ENCODE measurements around the gene TLCD1.

The TLCD1 gene

DNA sequence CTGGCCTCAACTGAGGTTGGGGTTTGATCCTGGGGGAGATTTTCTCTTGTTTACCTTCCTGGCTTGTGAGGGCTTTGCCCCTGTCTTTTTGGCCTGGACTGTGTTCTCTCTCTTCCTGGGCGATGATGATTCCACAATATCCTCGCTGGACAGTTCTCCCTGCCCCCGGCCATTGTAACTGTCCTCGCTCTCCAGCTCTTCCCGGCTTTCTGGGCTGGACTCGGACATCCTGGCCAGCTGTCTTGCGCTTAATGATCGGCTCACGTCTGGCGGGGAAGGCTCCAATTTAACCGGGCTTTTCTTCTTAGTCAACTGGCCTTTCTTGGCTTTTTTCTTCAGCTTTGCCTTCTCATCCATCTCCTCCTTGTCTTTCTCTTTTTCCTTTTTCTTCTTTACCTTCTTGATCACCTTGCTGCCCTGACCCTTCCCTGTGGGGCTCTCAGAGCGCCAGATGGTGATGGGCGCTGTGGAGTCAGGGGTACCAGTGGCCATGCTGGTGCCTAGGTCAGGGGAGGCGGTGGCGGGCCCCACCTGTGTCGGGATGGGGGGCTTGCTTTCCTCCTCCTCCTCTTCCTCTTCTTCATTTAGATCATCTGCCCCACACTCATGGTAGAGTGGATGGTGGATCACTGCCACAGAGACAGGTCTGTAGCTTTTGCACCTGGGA lies 22.3 kb downstream of the TLCD1 start:
- no peaks in the 10 kb centered on the region for H3K27me3 ChIP-seq (ENCODE audit: control insufficient read depth in 1 of 2, insufficient read depth in 2 of 2, low read length in 2 of 2)
- H3K36me3 ChIP-seq (ENCODE audit: control insufficient read depth in 1 of 2, insufficient read depth in 2 of 2, low read length in 2 of 2), result peaks cover 49 to 61% of the 10 kb centered on the region in 2 donors
- no peaks in the 10 kb centered on the region for H3K9me3 ChIP-seq (ENCODE audit: control insufficient read depth in 1 of 2, low read length in 2 of 2)
- H3K9ac ChIP-seq (ENCODE audit: low read depth in 1 of 2, low read length in 2 of 2), result no peak overlapping the region
- no peak overlapping the region for H3K4me3 ChIP-seq (ENCODE audit: low read depth in 1 of 2, low read length in 2 of 2)
- peaks cover 27 to 28% of the 10 kb centered on the region in 2 donors for H3K4me1 ChIP-seq (ENCODE audit: control insufficient read depth in 1 of 2, insufficient read depth in 2 of 2, low read length in 2 of 2)
- no peak overlapping the region for H3K27ac ChIP-seq (ENCODE audit: low read depth, low read length)

DNA sequence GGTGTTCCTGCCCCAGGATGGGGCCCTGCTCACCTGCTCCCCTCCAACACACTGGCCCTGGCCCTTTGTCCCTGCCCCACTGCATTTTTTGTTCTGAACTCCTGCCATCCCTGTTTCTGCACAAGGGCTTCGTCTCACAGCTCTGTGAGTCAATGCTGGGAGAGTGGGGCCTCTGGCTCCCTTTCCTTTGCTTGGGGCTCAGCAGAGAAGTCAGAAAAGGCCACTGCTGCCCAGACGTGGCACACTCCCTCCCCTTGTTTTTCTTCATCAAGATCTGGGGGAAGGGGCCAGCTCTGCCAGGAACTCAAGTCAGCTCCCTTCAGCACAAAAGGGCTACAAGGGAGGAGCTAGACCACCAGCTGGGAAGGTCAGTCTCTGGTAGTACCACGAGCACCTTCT lies 23.3 kb downstream of the TLCD1 start:
- peaks cover 56 to 70% of the 10 kb centered on the region in 2 donors for H3K36me3 ChIP-seq (ENCODE audit: control insufficient read depth in 1 of 2, insufficient read depth in 2 of 2, low read length in 2 of 2)
- peaks cover 35% of the 10 kb centered on the region in 2 donors for H3K4me1 ChIP-seq (ENCODE audit: control insufficient read depth in 1 of 2, insufficient read depth in 2 of 2, low read length in 2 of 2)
- no peaks in the 10 kb centered on the region for H3K9me3 ChIP-seq (ENCODE audit: control insufficient read depth in 1 of 2, low read length in 2 of 2)
- no peaks in the 10 kb centered on the region for H3K27me3 ChIP-seq (ENCODE audit: control insufficient read depth in 1 of 2, insufficient read depth in 2 of 2, low read length in 2 of 2)
- H3K27ac ChIP-seq (ENCODE audit: low read depth, low read length), result no peak overlapping the region
- no peak overlapping the region for H3K9ac ChIP-seq (ENCODE audit: low read depth in 1 of 2, low read length in 2 of 2)
- H3K4me3 ChIP-seq (ENCODE audit: low read depth in 1 of 2, low read length in 2 of 2), result no peak overlapping the region

DNA sequence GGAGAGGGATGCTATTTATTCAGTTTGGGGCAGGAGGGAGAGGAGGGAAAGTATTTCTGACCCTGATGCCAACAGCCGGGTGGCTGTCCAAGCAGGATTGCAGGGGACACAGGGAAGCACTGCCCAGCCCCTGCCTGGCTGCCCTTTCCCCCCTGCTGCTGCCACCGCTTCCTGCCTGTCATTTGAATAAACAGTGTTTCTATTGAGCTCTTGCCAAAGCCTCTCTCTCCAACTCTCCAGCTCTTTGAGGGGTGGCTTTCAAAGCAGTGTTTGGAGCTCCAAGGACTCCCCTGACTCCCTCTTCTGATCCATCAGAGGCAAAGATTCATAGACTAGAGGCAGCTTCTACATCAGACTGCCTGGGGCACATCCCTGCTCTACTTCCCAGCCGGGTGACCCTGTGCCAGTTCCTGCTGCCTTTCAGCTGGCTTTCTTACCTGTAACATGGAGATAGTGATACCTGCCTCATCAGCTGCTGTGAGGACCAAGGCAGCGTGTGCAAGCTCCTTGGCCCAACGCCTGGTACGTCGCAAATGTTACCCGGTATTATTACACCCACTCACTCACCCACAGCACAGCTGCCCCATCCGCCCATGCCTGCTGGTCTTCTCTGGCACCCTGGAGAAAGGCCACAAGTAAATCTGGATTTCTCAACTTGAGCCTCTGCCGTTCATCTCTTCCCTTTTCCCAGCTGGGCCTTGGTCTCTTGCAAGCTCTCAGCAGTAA lies 23.8 kb downstream of the TLCD1 start:
- H3K4me1 ChIP-seq (ENCODE audit: control insufficient read depth in 1 of 2, insufficient read depth in 2 of 2, low read length in 2 of 2), result peaks cover 41% of the 10 kb centered on the region in 2 donors

DNA sequence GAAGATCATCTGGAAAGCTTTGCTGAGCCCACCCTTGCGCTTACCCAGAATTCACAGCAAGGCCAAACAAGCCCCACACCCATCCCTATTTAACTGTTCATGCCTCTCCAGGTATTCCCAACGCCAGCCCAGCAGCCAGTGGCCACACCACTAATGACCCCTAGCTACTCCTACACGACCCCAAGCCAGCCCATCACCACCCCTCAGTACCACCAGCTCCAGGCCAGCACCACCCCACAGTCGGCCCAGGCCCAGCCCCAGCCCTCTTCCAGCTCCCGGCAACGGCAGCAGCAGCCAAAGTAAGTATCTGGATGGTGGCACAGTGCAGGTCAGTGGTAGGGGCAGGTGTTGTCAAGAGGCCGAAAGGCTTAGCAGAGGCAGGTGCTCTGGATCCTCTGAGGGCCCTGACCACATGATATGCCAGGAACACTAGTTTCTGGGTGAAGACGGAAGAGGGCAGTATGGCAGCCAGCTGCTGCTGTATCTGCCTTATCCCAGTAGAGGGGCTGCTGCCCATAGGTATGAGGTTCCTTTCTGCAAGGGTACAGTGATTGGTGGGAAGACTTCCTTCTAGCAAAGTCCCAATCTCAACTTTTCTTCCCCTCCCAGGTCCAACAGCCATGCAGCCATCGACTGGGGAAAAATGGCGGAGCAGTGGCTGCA lies 25.1 kb downstream of the TLCD1 start:
- Histone ChIP-seq H3K4me3 (ENCODE audit: low read depth in 1 of 2, low read length in 2 of 2) (no peak overlapping the region), H3K4me1 (ENCODE audit: control insufficient read depth in 1 of 2, insufficient read depth in 2 of 2, low read length in 2 of 2) (peaks cover 35 to 43% of the 10 kb centered on the region in 2 donors), H3K9ac (ENCODE audit: low read depth in 1 of 2, low read length in 2 of 2) (no peak overlapping the region), H3K36me3 (ENCODE audit: control insufficient read depth in 1 of 2, insufficient read depth in 2 of 2, low read length in 2 of 2) (peaks cover 70 to 85% of the 10 kb centered on the region in 2 donors), H3K27ac (ENCODE audit: low read depth, low read length) (no peak overlapping the region), H3K27me3 (ENCODE audit: control insufficient read depth in 1 of 2, insufficient read depth in 2 of 2, low read length in 2 of 2) (no peaks in the 10 kb centered on the region), H3K9me3 (ENCODE audit: control insufficient read depth in 1 of 2, low read length in 2 of 2) (no peaks in the 10 kb centered on the region)

More for the DNA sequence above, 23.8 kb downstream of the TLCD1 start:
- Histone ChIP-seq H3K4me3 (ENCODE audit: low read depth in 1 of 2, low read length in 2 of 2) (no peak overlapping the region), H3K9me3 (ENCODE audit: control insufficient read depth in 1 of 2, low read length in 2 of 2) (no peaks in the 10 kb centered on the region), H3K27me3 (ENCODE audit: control insufficient read depth in 1 of 2, insufficient read depth in 2 of 2, low read length in 2 of 2) (no peaks in the 10 kb centered on the region), H3K36me3 (ENCODE audit: control insufficient read depth in 1 of 2, insufficient read depth in 2 of 2, low read length in 2 of 2) (peaks cover 62 to 74% of the 10 kb centered on the region in 2 donors), H3K9ac (ENCODE audit: low read depth in 1 of 2, low read length in 2 of 2) (no peak overlapping the region), H3K27ac (ENCODE audit: low read depth, low read length) (no peak overlapping the region)

DNA sequence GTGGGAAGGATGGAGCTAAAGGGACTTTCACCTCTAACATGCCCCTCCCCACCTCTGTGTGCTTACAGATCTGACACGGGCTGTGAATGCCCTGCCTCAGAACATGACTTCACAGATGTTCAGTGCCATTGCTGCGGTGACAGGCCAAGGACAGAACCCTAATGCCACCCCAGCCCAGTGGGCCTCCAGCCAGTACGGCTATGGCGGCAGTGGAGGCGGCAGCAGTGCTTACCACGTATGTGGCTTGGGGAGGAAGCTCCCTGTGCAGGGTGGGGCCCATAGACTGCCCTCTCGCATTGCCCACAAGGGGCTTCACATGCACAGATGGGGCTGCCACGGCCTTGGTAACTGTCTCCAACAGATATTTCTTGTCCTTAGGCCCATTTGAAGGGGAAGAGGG lies 25.8 kb downstream of the TLCD1 start:
- no peak overlapping the region for H3K27ac ChIP-seq (ENCODE audit: low read depth, low read length)
- H3K36me3 ChIP-seq (ENCODE audit: control insufficient read depth in 1 of 2, insufficient read depth in 2 of 2, low read length in 2 of 2), result peaks cover 73 to 92% of the 10 kb centered on the region in 2 donors
- H3K9ac ChIP-seq (ENCODE audit: low read depth in 1 of 2, low read length in 2 of 2), result no peak overlapping the region

DNA sequence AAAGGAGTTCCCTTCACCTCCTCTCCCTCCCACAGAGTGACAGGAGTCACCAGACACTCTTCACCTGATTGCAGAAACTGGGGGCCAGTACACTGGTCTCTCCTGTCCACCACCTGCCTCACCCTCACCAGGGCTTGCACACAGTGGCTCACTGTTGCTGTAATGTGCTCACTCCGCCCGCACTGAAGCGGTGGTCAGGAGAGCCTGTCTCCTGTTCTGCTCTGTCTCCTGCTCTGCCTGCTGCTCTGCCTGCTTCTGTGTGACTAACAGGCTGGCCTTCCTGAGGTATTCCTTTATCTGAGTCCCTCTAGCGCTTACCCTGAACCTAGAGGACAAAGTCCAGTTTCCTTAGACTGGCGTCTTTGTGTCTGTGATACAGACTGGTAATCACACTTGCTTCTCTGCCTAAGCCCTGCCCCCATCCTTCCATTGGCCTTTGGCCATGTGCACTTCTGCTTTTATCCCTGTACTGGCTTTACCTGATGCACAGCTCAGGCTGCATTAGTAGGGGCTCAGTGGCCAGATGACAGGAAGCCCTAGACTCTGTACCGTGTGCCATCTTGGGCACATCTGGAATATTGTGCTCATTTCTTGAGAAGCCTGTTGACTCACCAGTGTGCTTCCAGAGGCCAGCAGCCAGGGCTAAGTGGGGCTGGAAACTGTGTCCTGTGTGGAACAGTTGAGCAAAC lies 27.6 kb downstream of the TLCD1 start:
- Histone ChIP-seq H3K27me3 (ENCODE audit: control insufficient read depth in 1 of 2, insufficient read depth in 2 of 2, low read length in 2 of 2) (no peaks in the 10 kb centered on the region), H3K4me3 (ENCODE audit: low read depth in 1 of 2, low read length in 2 of 2) (peak overlapping the region; percentile 4 to 44), H3K4me1 (ENCODE audit: control insufficient read depth in 1 of 2, insufficient read depth in 2 of 2, low read length in 2 of 2) (peaks cover 34 to 41% of the 10 kb centered on the region in 2 donors), H3K27ac (ENCODE audit: low read depth, low read length) (peak overlapping the region; percentile 38), H3K9me3 (ENCODE audit: control insufficient read depth in 1 of 2, low read length in 2 of 2) (no peaks in the 10 kb centered on the region), H3K9ac (ENCODE audit: low read depth in 1 of 2, low read length in 2 of 2) (peak overlapping the region; percentile 28 to 63), H3K36me3 (ENCODE audit: control insufficient read depth in 1 of 2, insufficient read depth in 2 of 2, low read length in 2 of 2) (peaks cover 86 to 97% of the 10 kb centered on the region in 2 donors)

More for the DNA sequence above, 25.8 kb downstream of the TLCD1 start:
- Histone ChIP-seq H3K27me3 (ENCODE audit: control insufficient read depth in 1 of 2, insufficient read depth in 2 of 2, low read length in 2 of 2) (no peaks in the 10 kb centered on the region), H3K4me3 (ENCODE audit: low read depth in 1 of 2, low read length in 2 of 2) (no peak overlapping the region), H3K4me1 (ENCODE audit: control insufficient read depth in 1 of 2, insufficient read depth in 2 of 2, low read length in 2 of 2) (peaks cover 34 to 41% of the 10 kb centered on the region in 2 donors), H3K9me3 (ENCODE audit: control insufficient read depth in 1 of 2, low read length in 2 of 2) (no peaks in the 10 kb centered on the region)

DNA sequence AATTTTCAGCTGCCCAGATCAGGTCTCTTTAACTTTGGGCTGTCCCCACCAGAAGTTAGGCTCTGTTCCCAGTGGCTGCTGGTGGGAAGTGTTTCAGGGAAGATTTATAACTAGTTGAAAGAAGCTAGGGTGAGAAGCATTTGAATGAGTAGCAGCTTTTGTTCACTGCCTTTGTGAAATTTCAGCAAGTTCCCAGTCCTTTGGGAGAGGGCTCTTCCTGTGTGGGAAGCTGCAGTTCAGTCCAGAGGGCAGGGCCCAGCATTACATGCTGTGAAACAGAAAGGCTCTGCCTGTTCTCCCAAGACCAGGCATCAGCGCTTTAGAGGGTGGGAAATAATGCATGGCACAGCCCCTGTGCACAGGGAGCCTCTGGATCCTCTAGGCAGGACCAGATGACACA lies 32.2 kb downstream of the TLCD1 start:
- Histone ChIP-seq H3K9ac (ENCODE audit: low read depth in 1 of 2, low read length in 2 of 2) (no peak overlapping the region), H3K4me1 (ENCODE audit: control insufficient read depth in 1 of 2, insufficient read depth in 2 of 2, low read length in 2 of 2) (peaks cover 15 to 22% of the 10 kb centered on the region in 2 donors), H3K27ac (ENCODE audit: low read depth, low read length) (no peak overlapping the region), H3K9me3 (ENCODE audit: control insufficient read depth in 1 of 2, low read length in 2 of 2) (no peaks in the 10 kb centered on the region), H3K4me3 (ENCODE audit: low read depth in 1 of 2, low read length in 2 of 2) (no peak overlapping the region), H3K36me3 (ENCODE audit: control insufficient read depth in 1 of 2, insufficient read depth in 2 of 2, low read length in 2 of 2) (peaks cover 61 to 87% of the 10 kb centered on the region in 2 donors), H3K27me3 (ENCODE audit: control insufficient read depth in 1 of 2, insufficient read depth in 2 of 2, low read length in 2 of 2) (no peaks in the 10 kb centered on the region)

DNA sequence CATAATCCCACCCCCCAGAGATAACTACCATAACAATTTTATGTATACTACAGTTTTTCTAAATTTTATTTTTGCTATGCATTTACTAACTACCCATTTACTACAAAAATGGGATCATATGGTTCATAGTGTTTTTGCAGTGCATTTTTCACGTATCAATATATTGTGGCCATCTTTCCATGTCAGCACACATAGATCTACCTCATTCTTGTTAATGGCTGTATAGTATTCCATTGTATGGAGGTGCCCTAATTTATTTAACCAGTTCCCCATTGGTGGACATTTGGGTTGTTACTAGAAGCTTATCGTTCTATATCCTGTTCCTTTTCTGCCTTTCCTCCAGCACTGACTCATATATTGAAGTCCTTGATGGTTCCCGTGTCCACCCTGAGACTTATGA lies 37.0 kb downstream of the TLCD1 start:
- Histone ChIP-seq H3K27ac (ENCODE audit: low read depth, low read length) (no peak overlapping the region), H3K4me1 (ENCODE audit: control insufficient read depth in 1 of 2, insufficient read depth in 2 of 2, low read length in 2 of 2) (peaks cover 0 to 6% of the 10 kb centered on the region in 2 donors), H3K9me3 (ENCODE audit: control insufficient read depth in 1 of 2, low read length in 2 of 2) (no peaks in the 10 kb centered on the region), H3K4me3 (ENCODE audit: low read depth in 1 of 2, low read length in 2 of 2) (no peak overlapping the region), H3K9ac (ENCODE audit: low read depth in 1 of 2, low read length in 2 of 2) (no peak overlapping the region), H3K36me3 (ENCODE audit: control insufficient read depth in 1 of 2, insufficient read depth in 2 of 2, low read length in 2 of 2) (peaks cover 70 to 88% of the 10 kb centered on the region in 2 donors), H3K27me3 (ENCODE audit: control insufficient read depth in 1 of 2, insufficient read depth in 2 of 2, low read length in 2 of 2) (no peaks in the 10 kb centered on the region)

DNA sequence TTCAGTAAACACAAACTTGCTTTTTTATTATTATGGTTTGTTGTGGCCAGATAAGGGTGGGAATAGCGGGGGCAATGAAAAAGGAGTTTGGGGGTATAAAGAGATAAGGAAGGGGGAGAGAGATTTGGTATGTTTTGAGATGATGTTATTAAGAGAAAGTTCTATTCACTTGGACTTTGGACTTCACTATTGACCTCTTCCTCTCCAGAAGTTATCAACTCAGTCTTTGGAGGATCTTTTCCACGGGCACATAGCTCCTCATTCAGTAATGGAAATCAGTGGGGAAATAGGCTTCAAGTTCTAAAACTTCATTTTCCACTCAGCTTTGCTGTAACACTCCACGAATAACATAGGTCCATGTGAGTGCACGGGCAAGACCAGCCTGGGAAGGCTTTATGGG lies 37.6 kb downstream of the TLCD1 start:
- H3K4me3 ChIP-seq (ENCODE audit: low read depth in 1 of 2, low read length in 2 of 2), result no peak overlapping the region
- H3K36me3 ChIP-seq (ENCODE audit: control insufficient read depth in 1 of 2, insufficient read depth in 2 of 2, low read length in 2 of 2), result peaks cover 67 to 86% of the 10 kb centered on the region in 2 donors
- H3K4me1 ChIP-seq (ENCODE audit: control insufficient read depth in 1 of 2, insufficient read depth in 2 of 2, low read length in 2 of 2), result peaks cover 0 to 6% of the 10 kb centered on the region in 2 donors
- no peak overlapping the region for H3K9ac ChIP-seq (ENCODE audit: low read depth in 1 of 2, low read length in 2 of 2)
- no peaks in the 10 kb centered on the region for H3K9me3 ChIP-seq (ENCODE audit: control insufficient read depth in 1 of 2, low read length in 2 of 2)
- H3K27ac ChIP-seq (ENCODE audit: low read depth, low read length), result no peak overlapping the region
- no peaks in the 10 kb centered on the region for H3K27me3 ChIP-seq (ENCODE audit: control insufficient read depth in 1 of 2, insufficient read depth in 2 of 2, low read length in 2 of 2)
